ENCODE measurements around the gene BUD13.

The BUD13 gene

GRCh38 chr11:116742104-116742503 lies 30.7 kb downstream of the BUD13 start:
- DNase-seq: no peak

GRCh38 chr11:116740741-116741140 lies 32.0 kb downstream of the BUD13 start:
- no peak for DNase-seq

- no peak for DNase-seq
These were observed 33.8 kb downstream of the BUD13 start for GRCh38 chr11:116738975-116739374.

GRCh38 chr11:116736763-116737162 lies 36.0 kb downstream of the BUD13 start:
- peak; percentile 11 to 14 for DNase-seq

- peak; percentile 61 to 67 for DNase-seq
These were observed 38.7 kb downstream of the BUD13 start for GRCh38 chr11:116733969-116734508.

- no peak for DNase-seq
These were observed 39.6 kb downstream of the BUD13 start for GRCh38 chr11:116733043-116733755.

- peak; percentile 65 to 74 for DNase-seq
These were observed 40.3 kb downstream of the BUD13 start for GRCh38 chr11:116732271-116733042.

GRCh38 chr11:116731821-116732220 lies 41.0 kb downstream of the BUD13 start:
- no peak for DNase-seq

- DNase-seq: no peak
These were observed 41.6 kb downstream of the BUD13 start for GRCh38 chr11:116731097-116731761.

- DNase-seq: no peak
These were observed 42.2 kb downstream of the BUD13 start for GRCh38 chr11:116730601-116731000.

- no peak for DNase-seq
These were observed 42.6 kb downstream of the BUD13 start for GRCh38 chr11:116730241-116730561.

GRCh38 chr11:116729501-116730240 lies 43.1 kb downstream of the BUD13 start:
- DNase-seq: no peak

GRCh38 chr11:116727990-116728389 lies 44.8 kb downstream of the BUD13 start:
- no peak for DNase-seq

- DNase-seq: no peak
These were observed 47.2 kb downstream of the BUD13 start for GRCh38 chr11:116725434-116726221.

- no peak for DNase-seq
These were observed 48.0 kb downstream of the BUD13 start for GRCh38 chr11:116724813-116725212.

- DNase-seq: no peak
These were observed 49.3 kb downstream of the BUD13 start for GRCh38 chr11:116723511-116723910.

- DNase-seq: no peak
These were observed 50.8 kb downstream of the BUD13 start for GRCh38 chr11:116721988-116722387.

GRCh38 chr11:116720895-116721294 lies 51.9 kb downstream of the BUD13 start:
- DNase-seq: no peak

GRCh38 chr11:116718955-116719501 lies 53.8 kb downstream of the BUD13 start:
- DNase-seq: no peak

- no peak for DNase-seq
These were observed 56.2 kb downstream of the BUD13 start for GRCh38 chr11:116716621-116717020.

- DNase-seq: no peak
These were observed 57.4 kb downstream of the BUD13 start for GRCh38 chr11:116715383-116715782.

GRCh38 chr11:116714902-116715301 lies 57.9 kb downstream of the BUD13 start:
- DNase-seq: no peak
